ENCODE data around the gene ADD1. TPM values are rescaled to one million over a fixed set of nuclear protein-coding genes. Genes with fewer than 3 reads are reported as not detected.
A peak's percentile ranks its signal among the peaks of the same experiment; 100 is the strongest.
"Not testable (repeated sequence)": the region's sequence is repeated elsewhere in the genome, so short reads cannot be mapped to it uniquely, and the experiment has no call there.

Gene ADD1
- total RNA-seq, 1 experiment from 2014 or later: 129 TPM

- DNase-seq (ENCODE audit: low read depth): not testable (repeated sequence)
These were observed 73.1 kb downstream of the ADD1 start for GRCh38 chr4:2916696-2917095.

- DNase-seq (ENCODE audit: low read depth): not testable (repeated sequence)
These were observed 74.7 kb downstream of the ADD1 start for GRCh38 chr4:2918300-2918699.

GRCh38 chr4:2918714-2919113 lies 75.1 kb downstream of the ADD1 start:
- not testable (repeated sequence) for DNase-seq (ENCODE audit: low read depth)

DNA sequence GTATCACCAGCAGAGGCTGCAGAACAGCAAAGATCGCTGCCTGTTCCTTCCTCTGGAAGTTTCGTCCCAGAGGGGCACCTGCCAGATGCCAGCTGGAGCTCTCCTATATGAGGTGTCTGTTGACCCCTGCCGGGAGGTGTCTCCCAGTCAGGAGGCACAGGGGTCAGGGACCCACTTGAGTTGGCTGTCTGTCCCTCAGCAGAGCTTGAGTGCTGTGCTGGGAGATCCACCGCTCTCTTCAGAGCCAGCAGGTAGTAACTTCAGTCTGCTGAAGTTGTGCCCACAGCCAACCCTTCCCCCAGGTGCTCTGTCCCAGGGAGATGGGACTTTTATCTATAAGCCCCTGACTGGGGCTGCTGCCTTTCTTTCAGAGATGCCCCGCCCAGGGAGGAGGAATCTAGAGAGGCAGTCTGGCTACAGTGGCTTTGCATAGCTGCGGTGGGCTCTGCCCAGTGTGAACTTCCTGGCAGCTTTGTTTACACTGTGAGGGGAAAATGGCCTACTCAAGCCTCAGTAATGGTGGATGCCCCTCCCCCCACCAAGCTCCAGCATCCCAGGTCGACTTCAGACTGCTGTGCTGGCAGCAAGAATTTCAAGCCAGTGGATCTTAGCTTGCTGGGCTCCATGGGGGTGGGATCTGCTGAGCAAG lies 78.9 kb downstream of the ADD1 start:
- peak; percentile 64 for DNase-seq (ENCODE audit: low read depth)

GRCh38 chr4:2923141-2923551 lies 79.5 kb downstream of the ADD1 start:
- DNase-seq (ENCODE audit: low read depth): no peak

DNA sequence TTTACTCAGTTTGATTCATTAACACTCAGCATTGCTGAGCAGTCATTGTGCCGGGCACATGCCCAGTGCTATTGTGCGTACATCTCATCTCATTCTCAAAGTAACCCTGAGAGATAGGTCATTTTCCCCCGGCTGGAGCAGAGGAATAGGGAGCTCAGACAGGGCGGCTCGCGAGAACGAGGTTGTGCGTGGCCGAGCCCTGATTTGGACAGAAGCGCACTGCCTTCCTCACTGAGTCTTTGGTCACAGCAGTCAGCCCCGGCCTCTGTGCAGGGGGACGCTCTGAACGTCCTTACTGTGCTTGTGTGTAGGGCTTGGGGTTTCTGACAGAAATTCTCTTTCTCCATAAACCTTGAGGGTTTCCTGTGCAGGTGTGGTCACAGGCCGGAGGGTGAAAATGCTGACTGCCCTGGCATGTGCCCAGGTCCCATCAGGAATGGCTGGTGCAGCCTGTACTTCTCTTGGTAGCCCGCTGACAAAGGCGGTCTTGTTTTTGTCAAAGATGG lies 80.1 kb downstream of the ADD1 start:
- no peak for DNase-seq (ENCODE audit: low read depth)

DNA sequence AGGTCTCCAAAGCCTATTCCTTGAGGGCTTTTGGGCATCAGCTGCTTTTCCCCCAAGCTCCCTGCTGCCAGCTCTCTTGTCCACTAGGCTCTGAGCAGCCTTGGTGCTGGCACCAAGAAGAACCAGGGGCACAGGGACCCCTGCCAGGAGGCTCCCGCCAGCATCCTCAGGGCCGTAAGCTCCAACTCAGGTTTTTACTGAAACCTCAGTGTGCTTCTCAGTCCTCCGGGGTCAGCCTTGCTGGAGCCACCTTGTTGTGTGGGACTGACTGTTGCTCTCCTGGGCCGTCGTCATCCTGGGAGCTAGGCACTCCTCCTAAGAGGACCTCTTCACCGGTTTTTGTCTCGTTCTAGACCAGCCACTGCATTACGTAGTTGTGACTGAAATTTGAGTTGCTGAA lies 80.6 kb downstream of the ADD1 start:
- DNase-seq (ENCODE audit: low read depth): no peak

- DNase-seq (ENCODE audit: low read depth): no peak
These were observed 81.2 kb downstream of the ADD1 start for GRCh38 chr4:2924765-2925301.

GRCh38 chr4:2925496-2925895 lies 81.9 kb downstream of the ADD1 start:
- DNase-seq (ENCODE audit: low read depth): no peak

GRCh38 chr4:2925931-2926860 lies 82.6 kb downstream of the ADD1 start:
- no peak for DNase-seq (ENCODE audit: low read depth)

GRCh38 chr4:2927016-2927695 lies 83.5 kb downstream of the ADD1 start:
- DNase-seq (ENCODE audit: low read depth): no peak

GRCh38 chr4:2927696-2928075 lies 84.0 kb downstream of the ADD1 start:
- DNase-seq (ENCODE audit: low read depth): no peak

- DNase-seq (ENCODE audit: low read depth): no peak
These were observed 84.9 kb downstream of the ADD1 start for GRCh38 chr4:2928242-2929176.

- DNase-seq (ENCODE audit: low read depth): no peak
These were observed 85.8 kb downstream of the ADD1 start for GRCh38 chr4:2929469-2929868.

GRCh38 chr4:2930135-2930757 lies 86.6 kb downstream of the ADD1 start:
- DNase-seq (ENCODE audit: low read depth): no peak

DNA sequence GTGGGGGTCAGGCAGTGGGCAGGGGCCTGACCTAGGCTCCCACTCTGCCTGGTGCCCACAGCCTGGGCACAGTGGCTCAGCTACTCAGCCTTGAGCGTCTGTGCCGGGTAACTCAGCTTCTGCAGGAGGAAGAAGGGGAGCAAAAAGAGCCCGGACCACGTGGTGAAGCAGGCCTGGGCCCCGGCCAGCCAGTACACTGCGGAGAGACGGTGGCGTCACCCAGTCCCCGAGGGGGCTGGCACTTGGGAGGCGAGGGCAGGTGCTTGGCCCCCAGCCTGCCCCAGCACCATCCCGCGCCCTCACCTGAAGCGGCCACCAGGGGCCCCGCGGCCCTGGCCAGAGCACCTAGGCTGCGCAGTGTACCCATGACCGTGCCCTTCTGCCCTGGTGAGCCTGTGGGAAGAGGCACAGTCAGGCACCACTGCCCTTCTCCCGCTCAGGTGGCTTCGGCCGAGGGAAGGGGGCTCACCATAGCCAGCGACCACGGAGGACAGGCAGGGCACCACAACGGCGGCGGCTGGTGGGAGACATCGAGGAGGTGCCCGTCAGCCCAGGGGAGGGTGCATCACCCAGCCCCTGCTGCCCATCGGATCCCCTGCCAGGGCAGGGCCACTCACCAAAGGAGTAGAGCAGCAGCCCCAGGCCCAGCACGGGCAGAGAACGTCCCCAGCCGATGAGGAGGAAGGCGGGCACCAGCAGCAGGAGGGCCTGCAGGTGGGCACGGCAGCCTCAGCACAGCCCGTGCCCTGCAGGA lies 87.3 kb downstream of the ADD1 start:
- DNase-seq (ENCODE audit: low read depth): no peak

DNA sequence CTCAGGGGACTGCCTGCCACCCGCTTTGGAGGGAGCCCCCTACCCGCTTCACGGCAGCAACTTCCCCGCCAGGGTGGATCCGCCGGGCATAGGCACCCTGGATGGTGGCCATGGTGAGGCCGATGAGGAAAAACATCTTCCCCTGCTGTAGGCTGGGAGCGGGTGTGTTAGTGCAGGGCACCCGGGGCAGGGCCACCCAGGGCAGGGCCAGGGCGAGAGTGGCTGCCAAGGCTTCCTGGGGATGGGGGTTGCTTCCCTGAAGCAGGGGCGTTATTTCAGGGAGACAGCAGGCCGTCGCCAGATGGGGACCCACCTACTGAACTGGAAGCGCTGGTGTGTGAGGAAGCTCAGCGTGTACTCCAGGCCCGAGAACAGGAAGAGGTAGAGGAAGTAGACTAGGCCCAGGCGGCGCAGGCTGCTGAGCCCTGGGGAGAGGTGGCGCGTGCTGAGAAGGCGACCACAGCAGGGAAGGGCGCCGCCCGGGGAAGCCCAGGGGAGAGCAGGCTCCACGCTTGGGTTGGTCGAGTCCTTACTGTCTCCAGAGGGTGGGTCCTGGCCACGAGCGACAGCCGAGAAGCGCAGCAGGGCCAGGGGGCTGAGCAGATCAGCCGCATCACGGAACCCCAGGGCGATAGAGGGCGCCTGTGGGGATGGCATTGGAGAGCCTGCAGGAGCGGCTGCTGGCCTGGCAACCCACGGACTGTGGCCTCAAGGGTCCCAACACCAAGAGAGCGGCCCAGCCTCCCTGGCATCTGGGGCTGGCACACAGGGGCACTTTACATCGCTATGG lies 88.1 kb downstream of the ADD1 start:
- no peak for DNase-seq (ENCODE audit: low read depth)

GRCh38 chr4:2932321-2932950 lies 88.8 kb downstream of the ADD1 start:
- DNase-seq (ENCODE audit: low read depth): no peak

All from HT1080 (cell line).